K562 (cell line): ENCODE results near the gene PPIA. TPM values are rescaled to one million over a fixed set of nuclear protein-coding genes. Genes with fewer than 3 reads are reported as not detected.

Experiments used
- ATAC-seq: fragments of 200-7000 bp; cut with Tn5 transposase; 3 replicates; pipeline ENCODE4 v1.9.1; 2020; ENCODE audit warnings: moderate library complexity
- BruUV-seq: library from RNA; stranded (reverse); fragments of 400-500 nt; replicated peaks from 2 replicates; lab custom pipeline; 2021; lab: Mats Ljungman, UMichigan
- CTCF ChIA-PET: fragments of 300-600 bp; formaldehyde crosslinking; extraction: SDS; loops from one replicate; lab custom pipeline; 2021; ENCODE audit warnings: low intra/inter-chr PET ratio; lab: Yijun Ruan, JAX
- POLR2A ChIA-PET: fragments of 300-600, 350-650 bp; sonication (Branson Sonifier 250); formaldehyde crosslinking; extraction: SDS; loops from one replicate; lab custom pipeline; 2021; ENCODE audit warnings: antibody characterized with exemption, inconsistent platforms; lab: Yijun Ruan, JAX
- DNase-seq, 4 experiments: peaks; one replicate each; pipeline versions ENCODE4 v3.0.0 to v3.0.0-alpha.2; 2011 to 2018; ENCODE audit warnings: low spot score in 3 of 4, mixed read lengths in 3 of 4; ENCODE audit errors: extremely low read depth in 1 of 4
- FAIRE-seq: peaks from 2 replicates; lab custom pipeline; 2011; peaks lifted over from hg19 to GRCh38; lab: Jason Lieb, UNC
- H2AFZ ChIP-seq: 2 replicates; pipeline ENCODE4 v1.6.0; 2011; ENCODE audit warnings: low read depth, low read length, control low read depth, inconsistent platforms
- H3K27ac ChIP-seq: fragments of 200-600 bp; 3 replicates; pipeline ENCODE4 v1.8.0; 2011; ENCODE audit warnings: low read depth, mild to moderate bottlenecking, control low read depth, inconsistent platforms, low read length, moderate library complexity, mixed read lengths; ENCODE audit errors: extremely low read depth
- H3K27me3 ChIP-seq, 2 experiments: fragments of 300-600 bp in 1 of 2; 2 replicates in 1 of 2; 3 replicates in 1 of 2; pipeline versions ENCODE4 v1.6.0 to v1.8.0; 2011; ENCODE audit warnings: inconsistent platforms in 2 of 2, low read length in 2 of 2, mild to moderate bottlenecking in 1 of 2, mixed read lengths in 1 of 2, moderate library complexity in 1 of 2; ENCODE audit not compliant: control insufficient read depth in 2 of 2, insufficient read depth in 2 of 2
- H3K36me3 ChIP-seq: fragments of 300-600 bp; 3 replicates; pipeline ENCODE4 v1.8.0; 2011; ENCODE audit warnings: mild to moderate bottlenecking, low read length, inconsistent platforms; ENCODE audit not compliant: control insufficient read depth, insufficient read depth
- H3K4me1 ChIP-seq, 2 experiments: fragments of 200-600 bp in 1 of 2; replicated peaks in 1 of 2; 2 replicates in 1 of 2; 3 replicates in 1 of 2; pipeline versions ENCODE4 v1.5.1 to v1.8.0; 2011; ENCODE audit warnings: inconsistent platforms in 2 of 2, low read length in 2 of 2, mild to moderate bottlenecking in 1 of 2, mixed read lengths in 1 of 2, moderate library complexity in 1 of 2; ENCODE audit not compliant: control insufficient read depth in 2 of 2, insufficient read depth in 2 of 2
- H3K4me2 ChIP-seq: 2 replicates; pipeline ENCODE4 v1.6.1; 2011; ENCODE audit warnings: low read length, control low read depth, inconsistent platforms, mixed read lengths; ENCODE audit not compliant: insufficient read depth
- H3K4me3 ChIP-seq: fragments of 200-600 bp; sonication (generic), shearing (Covaris generic); 2 replicates; pipeline ENCODE4 v1.5.1; 2016; ENCODE audit warnings: control low read depth, inconsistent platforms
- H3K79me2 ChIP-seq: fragments of 200-600 bp; 3 replicates; pipeline ENCODE4 v1.8.0; 2011; ENCODE audit warnings: low read length, inconsistent platforms; ENCODE audit not compliant: control insufficient read depth, insufficient read depth
- H3K9ac ChIP-seq, 2 experiments: 2 replicates each; pipeline versions ENCODE4 v1.6.0 to v1.6.1; 2011; ENCODE audit warnings: low read depth in 2 of 2, low read length in 2 of 2, control low read depth in 1 of 2, inconsistent platforms in 1 of 2, mild to moderate bottlenecking in 1 of 2, mixed read lengths in 1 of 2; ENCODE audit not compliant: insufficient read depth in 1 of 2
- H3K9me1 ChIP-seq: one replicate; pipeline ENCODE4 v1.6.0; 2011; ENCODE audit warnings: inconsistent platforms, mild to moderate bottlenecking, low read length, moderate library complexity; ENCODE audit not compliant: control insufficient read depth, insufficient read depth
- H3K9me3 ChIP-seq: replicated peaks from 2 replicates; pipeline ENCODE4 v1.5.1; 2011; ENCODE audit warnings: low read depth, low read length, inconsistent platforms; ENCODE audit not compliant: control insufficient read depth, insufficient read depth
- H4K20me1 ChIP-seq: replicated peaks from 2 replicates; pipeline ENCODE4 v1.6.1; 2011; ENCODE audit warnings: low read length, inconsistent platforms, mixed read lengths; ENCODE audit not compliant: control insufficient read depth, insufficient read depth
- ATF7 ChIP-seq: fragments of 450-650 bp; IDR thresholded peaks from 2 replicates; pipeline ENCODE4 v1.7.1; 2014; ENCODE audit warnings: mild to moderate bottlenecking, moderate library complexity
- CUX1 ChIP-seq: fragments of 200-800 bp; sonication (Bioruptor generic); IDR thresholded peaks from 2 replicates; pipeline ENCODE4 v1.6.1; 2016; ENCODE audit warnings: missing genetic modification characterization, missing compliant biosample characterization
- ZBTB33 ChIP-seq: sonication (generic); formaldehyde crosslinking; IDR thresholded peaks from 2 replicates; pipeline ENCODE4 v1.8.1; 2023; ENCODE audit warnings: mild to moderate bottlenecking, missing genetic modification reagents
- ZNF174 ChIP-seq: fragments of 250-450 bp; sonication (Bioruptor Pico); IDR thresholded peaks from 2 replicates; pipeline ENCODE4 v1.4.0; 2020; ENCODE audit warnings: mild to moderate bottlenecking
- ZNF232 ChIP-seq: sonication (generic); formaldehyde crosslinking; IDR thresholded peaks from 2 replicates; pipeline ENCODE4 v1.8.0; 2022; ENCODE audit warnings: mild to moderate bottlenecking, missing genetic modification reagents
- ZNF431 ChIP-seq: sonication (generic); formaldehyde crosslinking; IDR thresholded peaks from 2 replicates; pipeline ENCODE4 v1.8.0; 2022; ENCODE audit warnings: mild to moderate bottlenecking, missing genetic modification reagents
- ZNF778 ChIP-seq: fragments of 450-650 bp; formaldehyde crosslinking; IDR thresholded peaks from 2 replicates; pipeline ENCODE4 v1.4.0; 2020; ENCODE audit warnings: mild to moderate bottlenecking, moderate library complexity
- whole genome bisulfite sequencing: fragments of 100-300 bp; shearing (Covaris generic); methylation state at CpG from one replicate; pipeline ENCODE4 v1.1.6; 2016; ENCODE audit warnings: low coverage, mixed read lengths; ENCODE audit not compliant: insufficient coverage; ENCODE audit errors: missing lambda C conversion rate; 5-methylcytosine and 5-hydroxymethylcytosine counted together
- in situ Hi-C: fragments of 300-500 bp; cut with MboI; formaldehyde crosslinking; loops from 4 replicates; pipeline ENCODE4 v1.15.0; 2018; ENCODE audit warnings: inconsistent platforms, mixed read lengths
- intact Hi-C: fragments of 100-400 bp; cut with micrococcal nuclease; formaldehyde crosslinking; loops from 2 replicates; pipeline ENCODE4 v1.14.2; 2022
- polyA plus RNA-seq, 8 experiments: library from polyadenylated mRNA; depleted of rRNA in 4 of 8; stranded (reverse) in 5 of 8; unstranded in 3 of 8; fragments of >200 nt; fragmentation: Nextera tagmentation in 2 of 8; fragmentation: Illumina TruSeq in 1 of 8; extraction: Ambion mirVana in 2 of 8; extraction: Trizol in 1 of 8; gene quantifications; 2 replicates each; pipeline versions ENCODE4 v1.2.1 to v1.2.3, GENCODE V29; 2011 to 2014; ENCODE audit warnings: inconsistent platforms in 1 of 8, missing spikeins in 1 of 8
- total RNA-seq, 7 experiments: library from RNA; depleted of rRNA in 6 of 7; stranded (reverse); fragments of >200 nt in 6 of 7; fragmentation: Illumina TruSeq in 2 of 7; extraction: Trizol in 2 of 7; gene quantifications; 2 replicates each; pipeline versions ENCODE4 v1.2.1 to v1.2.3, GENCODE V29; 2011 to 2021; ENCODE audit warnings: low replicate concordance in 1 of 7
- TF ChIP-seq, protein P1 (sequence below), 2 experiments: fragments of 450-650 bp in 1 of 2; IDR thresholded peaks; 2 replicates each; pipeline ENCODE4 v1.6.1; 2011 to 2017; ENCODE audit warnings: low read depth in 2 of 2, antibody characterized with exemption in 1 of 2, borderline replicate concordance in 1 of 2, low read length in 1 of 2, mild to moderate bottlenecking in 1 of 2, mixed read lengths in 1 of 2; ENCODE audit not compliant: control insufficient read depth in 1 of 2
- TF ChIP-seq, protein P2 (sequence below): fragments of 450-650 bp; formaldehyde crosslinking; IDR thresholded peaks from 2 replicates; pipeline ENCODE4 v1.4.0; 2020; ENCODE audit warnings: mild to moderate bottlenecking

PPIA gene
- total and polyA plus RNA-seq, 9 of the 15 experiments (the other 6 are each of a cell fraction or from before 2014, with no cell fraction given), result 2,583 to 7,504 (median 3,973) TPM

- H3K4me3 ChIP-seq, result no peak overlapping the region
- H3K9ac ChIP-seq, result no peak overlapping the region
- H4K20me1 ChIP-seq, result no peaks in the 10 kb centered on the region
- H3K36me3 ChIP-seq, result no peaks in the 10 kb centered on the region
- peaks cover 2% of the 10 kb centered on the region; the same call in 1 of the 2 replicates for H3K9me3 ChIP-seq
- H2AFZ ChIP-seq, result no peak overlapping the region
- intact Hi-C loops, result no loop called here
- BruUV-seq, result no TSS peak
- no peaks in the 10 kb centered on the region for H3K27me3 ChIP-seq
- H3K4me1 ChIP-seq, result peaks cover 0 to 6% of the 10 kb centered on the region in 2 experiments; a peak in 2 of 5 replicates
- no peaks in the 10 kb centered on the region for H3K79me2 ChIP-seq
- no peak overlapping the region for H3K27ac ChIP-seq
- in situ Hi-C loops, result no loop called here
- ATAC-seq (no peak; the same call in 2 of the 3 replicates), FAIRE-seq (no peak), DNase-seq (no peak)
- H3K9me1 ChIP-seq, result no peaks in the 10 kb centered on the region
- 43% methylated on average over 4 of the region's 4 CpGs for WGBS
- ChIA-PET POLR2A (interaction anchor here (0.8 to 1.9 kb wide), 3 partner anchors 10 to 210 kb away, joined by 3 to 7 read pairs (median 3); partner anchors contain the start of gene PPIA), CTCF (no interaction called here)
- H3K4me2 ChIP-seq, result no peak overlapping the region
- no peak for TF ChIP-seq ZBTB33 (CRISPR knock-in tag)
- TF ChIP-seq CUX1 (CRISPR knock-in tag), result no peak
- TF ChIP-seq, protein P1, sequence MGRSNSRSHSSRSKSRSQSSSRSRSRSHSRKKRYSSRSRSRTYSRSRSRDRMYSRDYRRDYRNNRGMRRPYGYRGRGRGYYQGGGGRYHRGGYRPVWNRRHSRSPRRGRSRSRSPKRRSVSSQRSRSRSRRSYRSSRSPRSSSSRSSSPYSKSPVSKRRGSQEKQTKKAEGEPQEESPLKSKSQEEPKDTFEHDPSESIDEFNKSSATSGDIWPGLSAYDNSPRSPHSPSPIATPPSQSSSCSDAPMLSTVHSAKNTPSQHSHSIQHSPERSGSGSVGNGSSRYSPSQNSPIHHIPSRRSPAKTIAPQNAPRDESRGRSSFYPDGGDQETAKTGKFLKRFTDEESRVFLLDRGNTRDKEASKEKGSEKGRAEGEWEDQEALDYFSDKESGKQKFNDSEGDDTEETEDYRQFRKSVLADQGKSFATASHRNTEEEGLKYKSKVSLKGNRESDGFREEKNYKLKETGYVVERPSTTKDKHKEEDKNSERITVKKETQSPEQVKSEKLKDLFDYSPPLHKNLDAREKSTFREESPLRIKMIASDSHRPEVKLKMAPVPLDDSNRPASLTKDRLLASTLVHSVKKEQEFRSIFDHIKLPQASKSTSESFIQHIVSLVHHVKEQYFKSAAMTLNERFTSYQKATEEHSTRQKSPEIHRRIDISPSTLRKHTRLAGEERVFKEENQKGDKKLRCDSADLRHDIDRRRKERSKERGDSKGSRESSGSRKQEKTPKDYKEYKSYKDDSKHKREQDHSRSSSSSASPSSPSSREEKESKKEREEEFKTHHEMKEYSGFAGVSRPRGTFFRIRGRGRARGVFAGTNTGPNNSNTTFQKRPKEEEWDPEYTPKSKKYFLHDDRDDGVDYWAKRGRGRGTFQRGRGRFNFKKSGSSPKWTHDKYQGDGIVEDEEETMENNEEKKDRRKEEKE (IDR thresholded peaks at IDR 0.05; ENCODE audit: borderline replicate concordance in 1 of 2, control insufficient read depth in 1 of 2, low read depth in 2 of 2, low read length in 1 of 2), result no peak
- TF ChIP-seq ZNF431, result no peak
- no peak for TF ChIP-seq ZNF232 (CRISPR knock-in tag)
- TF ChIP-seq ZNF174 (CRISPR knock-in tag), result no peak
- TF ChIP-seq ATF7, result no peak
- TF ChIP-seq, protein P2, sequence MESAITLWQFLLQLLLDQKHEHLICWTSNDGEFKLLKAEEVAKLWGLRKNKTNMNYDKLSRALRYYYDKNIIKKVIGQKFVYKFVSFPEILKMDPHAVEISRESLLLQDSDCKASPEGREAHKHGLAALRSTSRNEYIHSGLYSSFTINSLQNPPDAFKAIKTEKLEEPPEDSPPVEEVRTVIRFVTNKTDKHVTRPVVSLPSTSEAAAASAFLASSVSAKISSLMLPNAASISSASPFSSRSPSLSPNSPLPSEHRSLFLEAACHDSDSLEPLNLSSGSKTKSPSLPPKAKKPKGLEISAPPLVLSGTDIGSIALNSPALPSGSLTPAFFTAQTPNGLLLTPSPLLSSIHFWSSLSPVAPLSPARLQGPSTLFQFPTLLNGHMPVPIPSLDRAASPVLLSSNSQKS (CRISPR knock-in tag), result no peak
- no peak for TF ChIP-seq ZNF778
These were observed 9.4 kb upstream of the PPIA start for GRCh38 chr7:44787041-44787440.
